22Rv1 (cell line): Measurements from ENCODE around the gene POLA1.

Experiments
- CTCF ChIP-seq: fragments of 450-650 bp; IDR thresholded peaks from 2 replicates; pipeline ENCODE4 v1.5.1; 2017; ENCODE audit warnings: mild to moderate bottlenecking
- ZFX ChIP-seq: fragments of 450-650 bp; IDR thresholded peaks from 2 replicates; pipeline ENCODE4 v1.6.1; 2017; ENCODE audit warnings: antibody characterized with exemption, borderline replicate concordance

GRCh38 chrX:24886916-24887315 lies 193.2 kb downstream of the POLA1 start:
- no peak for TF ChIP-seq CTCF
- TF ChIP-seq ZFX, result no peak
